ENCODE data around the gene IGFL4. TPM values are rescaled to one million over a fixed set of nuclear protein-coding genes. Genes with fewer than 3 reads are reported as not detected.

IGFL4 gene
- total and polyA plus RNA-seq, 10 of the 15 experiments (the other 5 are each of a cell fraction or from before 2014, with no cell fraction given), result not detected

DNA sequence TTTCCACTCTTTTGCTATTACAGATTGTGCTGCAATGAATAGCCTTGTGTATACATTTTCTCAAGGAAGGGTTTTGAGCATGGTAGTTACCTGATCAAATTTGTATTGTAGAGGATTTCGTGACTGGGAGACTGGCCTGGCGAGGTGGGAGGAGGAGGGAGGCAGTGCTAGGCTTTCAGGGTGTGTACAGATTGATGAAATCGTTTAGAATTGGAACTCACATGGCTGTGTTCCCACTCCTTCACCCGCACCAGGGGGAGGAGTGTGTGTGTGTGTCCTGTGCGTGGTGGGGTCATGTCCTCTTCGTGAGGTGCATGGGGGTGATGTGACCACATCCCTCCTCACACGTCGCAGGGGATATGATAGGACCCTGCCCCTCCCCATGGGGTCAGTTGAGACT is 26.3 kb downstream of the IGFL4 start (continued):
- no peak for TF ChIP-seq NFXL1 (IDR thresholded peaks at IDR 0.05; ENCODE audit: borderline replicate concordance)
- TF ChIP-seq SP1 (IDR thresholded peaks at IDR 0.05; ENCODE audit: low read depth, low read length), result no peak
- no peak for TF ChIP-seq HCFC1 (IDR thresholded peaks at IDR 0.05; ENCODE audit: low read length)
- no peak for TF ChIP-seq SREBF1 (IDR thresholded peaks at IDR 0.05; ENCODE audit: low read length)

DNA sequence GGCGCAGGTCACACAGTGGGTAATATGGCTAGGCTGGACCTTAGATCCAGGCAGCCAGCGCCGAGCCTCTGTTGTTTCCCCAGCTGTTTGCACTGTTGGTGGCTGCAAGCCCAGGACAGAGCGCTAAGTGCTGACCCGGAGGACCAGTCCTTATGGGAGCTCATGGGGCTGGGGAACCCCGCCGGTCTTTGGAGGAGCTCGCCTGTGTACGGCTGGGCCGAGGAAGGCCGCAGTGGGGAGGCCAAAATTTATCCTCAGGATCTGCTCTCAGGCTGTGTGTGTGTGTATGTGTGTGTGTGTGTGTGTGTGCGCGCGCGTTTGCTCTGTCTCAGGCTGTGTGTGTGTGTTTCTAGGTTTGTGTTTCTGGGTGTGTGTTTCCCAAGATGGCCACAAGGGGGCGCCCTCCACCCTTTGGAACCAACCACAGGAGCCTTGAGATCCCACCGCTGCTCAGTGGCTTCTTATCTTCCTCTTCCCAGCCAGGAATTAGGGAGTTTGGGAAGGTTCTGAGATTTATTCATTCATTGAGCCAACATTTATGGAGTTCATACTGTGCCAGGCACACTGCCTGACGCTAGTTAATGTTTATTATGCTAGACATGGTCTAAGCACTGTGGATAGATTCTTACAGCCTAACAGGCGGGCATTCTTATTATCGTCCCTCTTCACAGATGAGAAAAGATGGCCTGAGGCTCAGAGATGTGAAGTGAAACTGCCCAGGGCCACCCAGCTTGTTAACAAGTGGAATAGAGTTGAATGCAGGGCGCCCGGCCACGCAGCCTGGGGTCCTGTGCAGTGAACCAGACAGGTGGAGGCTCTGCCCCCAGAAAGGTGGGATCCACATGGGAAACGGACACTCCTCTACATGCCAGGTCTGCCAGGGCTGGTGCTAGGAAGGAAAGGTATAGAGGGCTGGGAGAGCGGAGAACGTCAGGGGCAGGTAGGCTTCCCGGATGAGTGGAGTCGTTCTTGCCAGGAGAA is 31.0 kb downstream of the IGFL4 start:
- ChIA-PET SMC1A (ENCODE audit: uncharacterized antibody, unreplicated experiment) (no interaction called here), CTCF (interaction anchor here (0.6 to 2.2 kb wide), 12 partner anchors 8 to 193 kb away, joined by 3 to 12 read pairs (median 4); partner anchors contain the start of gene CCDC61), POLR2A (no interaction called here), RAD21 (ENCODE audit: unreplicated experiment) (interaction anchor here (0.7 kb wide), 1 partner anchor 318 kb away, joined by 3 read pairs; the partner anchor contains the start of gene QPCTL)
- WGBS (ENCODE audit: insufficient coverage, insufficient replicate concordance, low lambda C conversion rate, missing lambda C conversion rate), result 69% methylated on average over 28 of the region's 28 CpGs
- Histone ChIP-seq H3K36me3 (ENCODE audit: control insufficient read depth in 2 of 2, insufficient read depth in 2 of 2, low read length in 1 of 2) (no peaks in the 10 kb centered on the region), H3K4me1 (ENCODE audit: control insufficient read depth, insufficient read depth, low read length) (no peaks in the 10 kb centered on the region; the same call in 1 of the 2 replicates), H4K20me1 (ENCODE audit: control insufficient read depth, insufficient read depth) (no peaks in the 10 kb centered on the region; the same call in 1 of the 2 replicates), H3K9me3 (replicated peaks; ENCODE audit: control insufficient read depth, insufficient read depth, low read length) (no peaks in the 10 kb centered on the region), H3K9ac (ENCODE audit: control insufficient read depth, insufficient read depth, low read length) (no peak overlapping the region), H3K4me2 (ENCODE audit: control insufficient read depth, insufficient read depth) (no peak overlapping the region), H2AFZ (ENCODE audit: control insufficient read depth, low read depth, low read length) (no peak overlapping the region), H3K27me3 (replicated peaks in 1 of 2; ENCODE audit: control insufficient read depth in 2 of 2, insufficient read depth in 2 of 2, low read length in 1 of 2) (no peaks in the 10 kb centered on the region), H3K4me3 (no peak overlapping the region), H3K79me2 (ENCODE audit: control insufficient read depth, insufficient read depth, low read length) (no peaks in the 10 kb centered on the region), H3K27ac (ENCODE audit: control insufficient read depth, insufficient read depth) (no peak overlapping the region)
- DNase-seq (ENCODE audit: low read depth, low spot score), result no peak
- in situ Hi-C loops (cut with MboI) (no loop called here), intact Hi-C loops (cut with micrococcal nuclease; ENCODE audit: unreplicated experiment) (no loop called here)
- no TSS peak for BruUV-seq (replicated peaks)
- FAIRE-seq, result peak; percentile 68
- ATAC-seq, result peak; percentile 85
- TF ChIP-seq TCF3 (IDR thresholded peaks at IDR 0.05; ENCODE audit: borderline replicate concordance, insufficient read depth, low read depth, low read length), result no peak
- TF ChIP-seq, protein P1, sequence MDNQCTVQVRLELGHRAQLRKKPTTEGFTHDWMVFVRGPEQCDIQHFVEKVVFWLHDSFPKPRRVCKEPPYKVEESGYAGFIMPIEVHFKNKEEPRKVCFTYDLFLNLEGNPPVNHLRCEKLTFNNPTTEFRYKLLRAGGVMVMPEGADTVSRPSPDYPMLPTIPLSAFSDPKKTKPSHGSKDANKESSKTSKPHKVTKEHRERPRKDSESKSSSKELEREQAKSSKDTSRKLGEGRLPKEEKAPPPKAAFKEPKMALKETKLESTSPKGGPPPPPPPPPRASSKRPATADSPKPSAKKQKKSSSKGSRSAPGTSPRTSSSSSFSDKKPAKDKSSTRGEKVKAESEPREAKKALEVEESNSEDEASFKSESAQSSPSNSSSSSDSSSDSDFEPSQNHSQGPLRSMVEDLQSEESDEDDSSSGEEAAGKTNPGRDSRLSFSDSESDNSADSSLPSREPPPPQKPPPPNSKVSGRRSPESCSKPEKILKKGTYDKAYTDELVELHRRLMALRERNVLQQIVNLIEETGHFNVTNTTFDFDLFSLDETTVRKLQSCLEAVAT (IDR thresholded peaks at IDR 0.05), result no peak; the same call in 1 of the 2 replicates
- TF ChIP-seq ZNF24 (IDR thresholded peaks at IDR 0.05), result no peak
- TF ChIP-seq NBN (IDR thresholded peaks at IDR 0.05), result 0 out of 2 replicates have a peak, but pooled peaks have one; percentile 24
- TF ChIP-seq ZZZ3 (IDR thresholded peaks at IDR 0.05; ENCODE audit: control insufficient read depth, insufficient read length, low read depth), result no peak
- TF ChIP-seq SMC3 (IDR thresholded peaks at IDR 0.05; ENCODE audit: borderline replicate concordance, low read length), result peak; percentile 38
- no peak for TF ChIP-seq RAD21 (IDR thresholded peaks at IDR 0.05; ENCODE audit: insufficient read depth, low read depth, low read length)
- TF ChIP-seq FOXK2 (IDR thresholded peaks at IDR 0.05), result no peak
- TF ChIP-seq, protein P2, sequence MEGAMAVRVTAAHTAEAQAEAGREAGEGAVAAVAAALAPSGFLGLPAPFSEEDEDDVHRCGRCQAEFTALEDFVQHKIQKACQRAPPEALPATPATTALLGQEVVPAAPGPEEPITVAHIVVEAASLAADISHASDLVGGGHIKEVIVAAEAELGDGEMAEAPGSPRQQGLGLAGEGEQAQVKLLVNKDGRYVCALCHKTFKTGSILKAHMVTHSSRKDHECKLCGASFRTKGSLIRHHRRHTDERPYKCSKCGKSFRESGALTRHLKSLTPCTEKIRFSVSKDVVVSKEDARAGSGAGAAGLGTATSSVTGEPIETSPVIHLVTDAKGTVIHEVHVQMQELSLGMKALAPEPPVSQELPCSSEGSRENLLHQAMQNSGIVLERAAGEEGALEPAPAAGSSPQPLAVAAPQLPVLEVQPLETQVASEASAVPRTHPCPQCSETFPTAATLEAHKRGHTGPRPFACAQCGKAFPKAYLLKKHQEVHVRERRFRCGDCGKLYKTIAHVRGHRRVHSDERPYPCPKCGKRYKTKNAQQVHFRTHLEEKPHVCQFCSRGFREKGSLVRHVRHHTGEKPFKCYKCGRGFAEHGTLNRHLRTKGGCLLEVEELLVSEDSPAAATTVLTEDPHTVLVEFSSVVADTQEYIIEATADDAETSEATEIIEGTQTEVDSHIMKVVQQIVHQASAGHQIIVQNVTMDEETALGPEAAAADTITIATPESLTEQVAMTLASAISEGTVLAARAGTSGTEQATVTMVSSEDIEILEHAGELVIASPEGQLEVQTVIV (IDR thresholded peaks at IDR 0.05; ENCODE audit: borderline replicate concordance, partially characterized antibody), result no peak
- no peak for TF ChIP-seq YBX1 (IDR thresholded peaks at IDR 0.05)
- 0 out of 2 replicates have a peak, but pooled peaks have one; percentile 19 for TF ChIP-seq IKZF1 (conservative IDR thresholded peaks at IDR 0.05)
- 0 out of 2 replicates have a peak, but pooled peaks have one; percentile 61 for TF ChIP-seq HDGF (IDR thresholded peaks at IDR 0.05)
- no peak for TF ChIP-seq MEF2A (IDR thresholded peaks at IDR 0.05; ENCODE audit: insufficient read depth, low read depth, low read length)

Data from GM12878 (cell line).